SK-N-SH (cell line): Measurements from ENCODE around the gene DONSON. TPM values are rescaled to one million over a fixed set of nuclear protein-coding genes. Genes with fewer than 3 reads are reported as not detected.
"Not testable (repeated sequence)": the region's sequence is repeated elsewhere in the genome, so short reads cannot be mapped to it uniquely, and the experiment has no call there.

ENCODE experiments used
- CTCF ChIA-PET: fragments of 300-600, 350-600 bp; formaldehyde crosslinking; extraction: SDS; loops from one replicate; lab custom pipeline; 2021; lab: Yijun Ruan, JAX
- POLR2A ChIA-PET: fragments of 350-600 bp; sonication (Branson Sonifier 250); formaldehyde crosslinking; extraction: SDS; loops from one replicate; lab custom pipeline; 2020; ENCODE audit warnings: antibody characterized with exemption, inconsistent platforms; lab: Yijun Ruan, JAX
- DNase-seq: peaks from one replicate; pipeline ENCODE4 v3.0.0; 2012
- H2AFZ ChIP-seq: fragments of 200-600 bp; sonication (generic); 2 replicates; pipeline ENCODE4 v1.8.1; 2016; ENCODE audit warnings: antibody characterized with exemption, mild to moderate bottlenecking, low read depth
- H3F3A ChIP-seq: fragments of 200-600 bp; sonication (generic); replicated peaks from 2 replicates; pipeline ENCODE3; 2016; ENCODE audit warnings: antibody characterized with exemption, mild to moderate bottlenecking; ENCODE audit not compliant: insufficient read depth
- H3K27ac ChIP-seq, 2 experiments: fragments of 200-500 bp in 1 of 2; fragments of 200-600 bp in 1 of 2; sonication (Bioruptor generic) in 1 of 2; sonication (generic), shearing (Covaris generic) in 1 of 2; 2 replicates each; pipeline versions ENCODE4 v1.5.1 to v1.6.1; 2014 to 2016; ENCODE audit warnings: low read depth in 2 of 2, inconsistent platforms in 1 of 2, low read length in 1 of 2, mild to moderate bottlenecking in 1 of 2, mixed read lengths in 1 of 2
- H3K27me3 ChIP-seq: fragments of 200-600 bp; sonication (generic), shearing (Covaris generic); 2 replicates; pipeline ENCODE4 v1.6.1; 2016; ENCODE audit warnings: mixed run types; ENCODE audit not compliant: insufficient read depth
- H3K36me3 ChIP-seq, 2 experiments: fragments of 200-500 bp in 1 of 2; fragments of 200-600 bp in 1 of 2; sonication (Bioruptor generic) in 1 of 2; sonication (generic) in 1 of 2; replicated peaks in 1 of 2; 2 replicates each; pipeline versions ENCODE3 to v1.5.1; 2014 to 2016; ENCODE audit warnings: low read length in 1 of 2, mild to moderate bottlenecking in 1 of 2; ENCODE audit not compliant: insufficient read depth in 2 of 2, control insufficient read depth in 1 of 2
- H3K4me1 ChIP-seq, 2 experiments: fragments of 200-500 bp in 1 of 2; fragments of 200-600 bp in 1 of 2; sonication (Bioruptor generic) in 1 of 2; sonication (generic), shearing (Covaris generic) in 1 of 2; 2 replicates each; pipeline versions ENCODE4 v1.5.1 to v1.6.1; 2014 to 2016; ENCODE audit warnings: low read depth in 1 of 2, low read length in 1 of 2, mixed run types in 1 of 2; ENCODE audit not compliant: insufficient read depth in 2 of 2, control insufficient read depth in 1 of 2
- H3K4me2 ChIP-seq: fragments of 200-600 bp; sonication (generic), shearing (Covaris generic); 2 replicates; pipeline ENCODE4 v1.6.1; 2017; ENCODE audit warnings: mixed run types
- H3K4me3 ChIP-seq, 2 experiments: fragments of 200-500 bp in 1 of 2; fragments of 200-600 bp in 1 of 2; sonication (Bioruptor generic) in 1 of 2; sonication (generic), shearing (Covaris generic) in 1 of 2; 2 replicates each; pipeline versions ENCODE4 v1.5.1 to v1.8.1; 2014 to 2016; ENCODE audit warnings: low read depth in 2 of 2, inconsistent platforms in 1 of 2, low read length in 1 of 2, mild to moderate bottlenecking in 1 of 2, mixed read lengths in 1 of 2, moderate library complexity in 1 of 2
- H3K79me2 ChIP-seq: fragments of 200-600 bp; sonication (generic); 2 replicates; pipeline ENCODE4 v1.8.1; 2017; ENCODE audit warnings: mild to moderate bottlenecking; ENCODE audit not compliant: insufficient read depth
- H3K9ac ChIP-seq: fragments of 200-600 bp; sonication (generic); 2 replicates; pipeline ENCODE4 v1.6.1; 2017; ENCODE audit warnings: mixed run types
- H3K9me2 ChIP-seq: fragments of 200-600 bp; sonication (generic); 2 replicates; pipeline ENCODE4 v1.6.1; 2017; ENCODE audit warnings: mixed run types
- H3K9me3 ChIP-seq: fragments of 200-600 bp; sonication (generic); 2 replicates; pipeline ENCODE4 v1.6.1; 2017; ENCODE audit warnings: mixed run types, mild to moderate bottlenecking, moderate library complexity
- H4K20me1 ChIP-seq: fragments of 200-600 bp; sonication (generic); 2 replicates; pipeline ENCODE4 v1.6.1; 2017; ENCODE audit warnings: mild to moderate bottlenecking, mixed run types; ENCODE audit not compliant: insufficient read depth
- CHD2 ChIP-seq: fragments of 150-350 bp; IDR thresholded peaks from 2 replicates; pipeline ENCODE4 v1.6.1; 2018; ENCODE audit warnings: low read length; ENCODE audit not compliant: partially characterized antibody
- ELF1 ChIP-seq: IDR thresholded peaks from 2 replicates; pipeline ENCODE4 v1.4.0; 2012
- EZH2phosphoT487 ChIP-seq: fragments of 200-600 bp; sonication (generic); IDR thresholded peaks from 2 replicates; pipeline ENCODE4 v1.6.1; 2017; ENCODE audit warnings: low read depth, mixed run types, mild to moderate bottlenecking, antibody characterized with exemption, moderate library complexity, borderline replicate concordance
- FOXJ3 ChIP-seq: sonication (generic); formaldehyde crosslinking; IDR thresholded peaks from 2 replicates; pipeline ENCODE4 v1.5.1; 2020; ENCODE audit warnings: mild to moderate bottlenecking, missing genetic modification reagents
- FOXM1 ChIP-seq: IDR thresholded peaks from 2 replicates; pipeline ENCODE4 v1.4.0; 2012; ENCODE audit warnings: low read depth, mild to moderate bottlenecking
- GATA2 ChIP-seq: sonication (generic); formaldehyde crosslinking; IDR thresholded peaks from 2 replicates; pipeline ENCODE4 v1.5.0; 2020; ENCODE audit warnings: mild to moderate bottlenecking, missing genetic modification reagents
- MEF2A ChIP-seq: IDR thresholded peaks from 2 replicates; pipeline ENCODE4 v1.4.0; 2012; ENCODE audit warnings: low read depth, borderline replicate concordance
- MXI1 ChIP-seq: IDR thresholded peaks from 2 replicates; pipeline ENCODE4 v1.6.1; 2012; ENCODE audit warnings: mild to moderate bottlenecking, low read depth, low read length, improper control_type of control experiment
- NRF1 ChIP-seq: IDR thresholded peaks from 2 replicates; pipeline ENCODE4 v1.6.1; 2012; ENCODE audit warnings: low read depth, mild to moderate bottlenecking, low read length
- RAD21 ChIP-seq: IDR thresholded peaks from 2 replicates; pipeline ENCODE4 v1.6.1; 2012; ENCODE audit warnings: mild to moderate bottlenecking, low read length
- RXRA ChIP-seq: IDR thresholded peaks from 2 replicates; pipeline ENCODE4 v1.4.0; 2012; ENCODE audit warnings: low read depth, mild to moderate bottlenecking, borderline replicate concordance
- TEAD4 ChIP-seq: IDR thresholded peaks from 2 replicates; pipeline ENCODE4 v1.4.0; 2012; ENCODE audit warnings: mild to moderate bottlenecking, borderline replicate concordance; ENCODE audit not compliant: insufficient read depth
- YY1 ChIP-seq: IDR thresholded peaks from 2 replicates; pipeline ENCODE4 v1.4.0; 2012; ENCODE audit warnings: low read depth, mild to moderate bottlenecking
- WGBS: methylation state at CpG from one replicate; pipeline ENCODE4 v1.1.6; 2017; ENCODE audit warnings: low lambda C conversion rate; 5-methylcytosine and 5-hydroxymethylcytosine counted together
- polyA plus RNA-seq, 3 experiments: library from polyadenylated mRNA; depleted of rRNA; stranded (reverse); fragments of >200 nt; gene quantifications; 2 replicates each; pipeline ENCODE4 v1.2.3, GENCODE V29; 2012
- TF ChIP-seq, protein P1 (sequence below): fragments of 200-600 bp; sonication (generic); IDR thresholded peaks from 2 replicates; pipeline ENCODE4 v1.6.1; 2017; ENCODE audit warnings: antibody characterized with exemption, mild to moderate bottlenecking, moderate library complexity
- TF ChIP-seq, protein P2 (sequence below): fragments of 150-350 bp; IDR thresholded peaks from 2 replicates; pipeline ENCODE4 v1.6.1; 2017; ENCODE audit warnings: antibody characterized with exemption, low read length, low read depth, borderline replicate concordance
- TF ChIP-seq, protein P3 (sequence below): IDR thresholded peaks from 2 replicates; pipeline ENCODE4 v1.4.0; 2012; ENCODE audit warnings: low read depth, borderline replicate concordance
- TF ChIP-seq, protein P4 (sequence below): fragments of 150-350 bp; IDR thresholded peaks from 2 replicates; pipeline ENCODE4 v1.6.1; 2016; ENCODE audit warnings: mild to moderate bottlenecking, low read depth, low read length
- TF ChIP-seq, protein P5 (sequence below): IDR thresholded peaks from 2 replicates; pipeline ENCODE4 v1.4.0; 2012; ENCODE audit warnings: low read depth, borderline replicate concordance
- TF ChIP-seq, protein P6 (sequence below): IDR thresholded peaks from 2 replicates; pipeline ENCODE4 v1.4.0; 2012; ENCODE audit warnings: low read depth

DONSON gene
- polyA plus RNA-seq, 1 of the 3 experiments (the other 2 are of a cell fraction): 17.3 TPM

DNA sequence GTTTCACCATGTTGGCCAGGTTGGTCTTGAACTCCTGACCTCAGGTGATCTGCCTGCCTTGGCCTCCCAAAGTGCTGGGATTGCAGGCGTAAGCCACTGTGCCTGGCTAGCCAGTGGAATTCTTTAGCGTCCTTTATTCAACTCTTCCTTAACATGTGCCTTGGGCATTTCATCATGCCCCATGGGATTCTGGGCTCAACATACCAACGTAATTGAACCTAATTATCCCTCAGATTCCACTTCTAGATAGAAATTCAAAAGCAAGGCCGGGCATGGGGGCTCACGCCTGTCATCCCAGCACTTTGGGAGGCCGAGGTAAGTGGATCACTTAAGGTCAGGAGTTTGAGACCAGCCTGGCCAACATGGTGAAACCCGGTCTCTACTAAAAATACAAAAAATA, 37.7 kb upstream of the DONSON start:
- CTCF ChIA-PET: interaction anchor here (3.7 kb wide), 1 partner anchor 21 kb away, joined by 21 read pairs; no protein-coding TSS in a partner anchor
- H3K4me2 ChIP-seq, H3K9me2 ChIP-seq, H3K9me3 ChIP-seq, H2AFZ ChIP-seq, POLR2A ChIA-PET, DNase-seq, H3F3A ChIP-seq, H3K27ac ChIP-seq, H3K9ac ChIP-seq, H3K27me3 ChIP-seq, H3K4me1 ChIP-seq, H3K4me3 ChIP-seq, H4K20me1 ChIP-seq: not testable (repeated sequence)
- Histone ChIP-seq H3K36me3 (peaks cover 39 to 63% of the 10 kb centered on the region in 2 experiments), H3K79me2 (peaks cover 54% of the 10 kb centered on the region)
- WGBS: 98% methylated on average over 7 of the region's 7 CpGs

DNA sequence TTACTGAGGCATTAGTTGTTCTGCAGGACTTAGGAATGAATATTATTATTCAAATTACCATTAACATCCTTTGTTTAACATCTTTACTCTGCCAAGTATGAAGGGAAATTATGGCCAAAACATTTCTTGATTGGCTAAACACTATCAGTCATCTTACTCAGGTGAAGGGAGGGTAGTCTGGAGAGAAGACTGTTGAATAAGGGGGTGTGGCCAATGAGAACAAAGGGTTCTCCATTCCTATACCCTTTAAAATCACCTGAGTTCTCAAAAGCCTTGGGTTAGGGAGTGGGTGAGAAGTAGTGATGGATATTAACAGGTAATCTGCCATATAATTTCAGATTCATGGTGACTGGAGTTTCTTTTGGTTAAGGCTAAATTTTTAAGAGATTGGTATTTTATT, 33.8 kb upstream of the DONSON start:
- Histone ChIP-seq H3F3A (no peaks in the 10 kb centered on the region), H3K27ac (no peak overlapping the region), H3K9me2 (no peaks in the 10 kb centered on the region), H3K4me3 (no peak overlapping the region), H2AFZ (no peak overlapping the region), H4K20me1 (no peaks in the 10 kb centered on the region), H3K79me2 (peaks cover 24% of the 10 kb centered on the region), H3K36me3 (peaks cover 32 to 45% of the 10 kb centered on the region in 2 experiments), H3K4me1 (no peaks in the 10 kb centered on the region), H3K9ac (no peak overlapping the region), H3K27me3 (no peaks in the 10 kb centered on the region), H3K4me2 (no peak overlapping the region), H3K9me3 (no peaks in the 10 kb centered on the region)
- POLR2A ChIA-PET: no interaction called here
- CTCF ChIA-PET: interaction anchor here (1.7 kb wide), 1 partner anchor 16 kb away, joined by 10 read pairs; no protein-coding TSS in a partner anchor
- TF ChIP-seq, protein P1, sequence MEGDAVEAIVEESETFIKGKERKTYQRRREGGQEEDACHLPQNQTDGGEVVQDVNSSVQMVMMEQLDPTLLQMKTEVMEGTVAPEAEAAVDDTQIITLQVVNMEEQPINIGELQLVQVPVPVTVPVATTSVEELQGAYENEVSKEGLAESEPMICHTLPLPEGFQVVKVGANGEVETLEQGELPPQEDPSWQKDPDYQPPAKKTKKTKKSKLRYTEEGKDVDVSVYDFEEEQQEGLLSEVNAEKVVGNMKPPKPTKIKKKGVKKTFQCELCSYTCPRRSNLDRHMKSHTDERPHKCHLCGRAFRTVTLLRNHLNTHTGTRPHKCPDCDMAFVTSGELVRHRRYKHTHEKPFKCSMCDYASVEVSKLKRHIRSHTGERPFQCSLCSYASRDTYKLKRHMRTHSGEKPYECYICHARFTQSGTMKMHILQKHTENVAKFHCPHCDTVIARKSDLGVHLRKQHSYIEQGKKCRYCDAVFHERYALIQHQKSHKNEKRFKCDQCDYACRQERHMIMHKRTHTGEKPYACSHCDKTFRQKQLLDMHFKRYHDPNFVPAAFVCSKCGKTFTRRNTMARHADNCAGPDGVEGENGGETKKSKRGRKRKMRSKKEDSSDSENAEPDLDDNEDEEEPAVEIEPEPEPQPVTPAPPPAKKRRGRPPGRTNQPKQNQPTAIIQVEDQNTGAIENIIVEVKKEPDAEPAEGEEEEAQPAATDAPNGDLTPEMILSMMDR: no peak
- TF ChIP-seq, protein P2, sequence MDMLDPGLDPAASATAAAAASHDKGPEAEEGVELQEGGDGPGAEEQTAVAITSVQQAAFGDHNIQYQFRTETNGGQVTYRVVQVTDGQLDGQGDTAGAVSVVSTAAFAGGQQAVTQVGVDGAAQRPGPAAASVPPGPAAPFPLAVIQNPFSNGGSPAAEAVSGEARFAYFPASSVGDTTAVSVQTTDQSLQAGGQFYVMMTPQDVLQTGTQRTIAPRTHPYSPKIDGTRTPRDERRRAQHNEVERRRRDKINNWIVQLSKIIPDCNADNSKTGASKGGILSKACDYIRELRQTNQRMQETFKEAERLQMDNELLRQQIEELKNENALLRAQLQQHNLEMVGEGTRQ: no peak
- TF ChIP-seq NRF1 (no peak), YY1 (no peak), TEAD4 (no peak), MEF2A (no peak), ELF1 (no peak), RAD21 (no peak), GATA2 (CRISPR knock-in tag) (no peak), CHD2 (no peak), FOXM1 (no peak), MXI1 (no peak), RXRA (no peak), FOXJ3 (CRISPR knock-in tag) (no peak), EZH2phosphoT487 (no peak)
- TF ChIP-seq, protein P3, sequence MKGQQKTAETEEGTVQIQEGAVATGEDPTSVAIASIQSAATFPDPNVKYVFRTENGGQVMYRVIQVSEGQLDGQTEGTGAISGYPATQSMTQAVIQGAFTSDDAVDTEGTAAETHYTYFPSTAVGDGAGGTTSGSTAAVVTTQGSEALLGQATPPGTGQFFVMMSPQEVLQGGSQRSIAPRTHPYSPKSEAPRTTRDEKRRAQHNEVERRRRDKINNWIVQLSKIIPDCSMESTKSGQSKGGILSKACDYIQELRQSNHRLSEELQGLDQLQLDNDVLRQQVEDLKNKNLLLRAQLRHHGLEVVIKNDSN: no peak
- TF ChIP-seq, protein P4, sequence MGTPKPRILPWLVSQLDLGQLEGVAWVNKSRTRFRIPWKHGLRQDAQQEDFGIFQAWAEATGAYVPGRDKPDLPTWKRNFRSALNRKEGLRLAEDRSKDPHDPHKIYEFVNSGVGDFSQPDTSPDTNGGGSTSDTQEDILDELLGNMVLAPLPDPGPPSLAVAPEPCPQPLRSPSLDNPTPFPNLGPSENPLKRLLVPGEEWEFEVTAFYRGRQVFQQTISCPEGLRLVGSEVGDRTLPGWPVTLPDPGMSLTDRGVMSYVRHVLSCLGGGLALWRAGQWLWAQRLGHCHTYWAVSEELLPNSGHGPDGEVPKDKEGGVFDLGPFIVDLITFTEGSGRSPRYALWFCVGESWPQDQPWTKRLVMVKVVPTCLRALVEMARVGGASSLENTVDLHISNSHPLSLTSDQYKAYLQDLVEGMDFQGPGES: no peak
- TF ChIP-seq, protein P5, sequence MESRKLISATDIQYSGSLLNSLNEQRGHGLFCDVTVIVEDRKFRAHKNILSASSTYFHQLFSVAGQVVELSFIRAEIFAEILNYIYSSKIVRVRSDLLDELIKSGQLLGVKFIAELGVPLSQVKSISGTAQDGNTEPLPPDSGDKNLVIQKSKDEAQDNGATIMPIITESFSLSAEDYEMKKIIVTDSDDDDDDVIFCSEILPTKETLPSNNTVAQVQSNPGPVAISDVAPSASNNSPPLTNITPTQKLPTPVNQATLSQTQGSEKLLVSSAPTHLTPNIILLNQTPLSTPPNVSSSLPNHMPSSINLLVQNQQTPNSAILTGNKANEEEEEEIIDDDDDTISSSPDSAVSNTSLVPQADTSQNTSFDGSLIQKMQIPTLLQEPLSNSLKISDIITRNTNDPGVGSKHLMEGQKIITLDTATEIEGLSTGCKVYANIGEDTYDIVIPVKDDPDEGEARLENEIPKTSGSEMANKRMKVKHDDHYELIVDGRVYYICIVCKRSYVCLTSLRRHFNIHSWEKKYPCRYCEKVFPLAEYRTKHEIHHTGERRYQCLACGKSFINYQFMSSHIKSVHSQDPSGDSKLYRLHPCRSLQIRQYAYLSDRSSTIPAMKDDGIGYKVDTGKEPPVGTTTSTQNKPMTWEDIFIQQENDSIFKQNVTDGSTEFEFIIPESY: no peak
- TF ChIP-seq, protein P6, sequence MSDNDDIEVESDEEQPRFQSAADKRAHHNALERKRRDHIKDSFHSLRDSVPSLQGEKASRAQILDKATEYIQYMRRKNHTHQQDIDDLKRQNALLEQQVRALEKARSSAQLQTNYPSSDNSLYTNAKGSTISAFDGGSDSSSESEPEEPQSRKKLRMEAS: no peak
- DNase-seq: no peak
